K562 (cell line): ENCODE data around the gene GPR15. TPM values are rescaled to one million over a fixed set of nuclear protein-coding genes. Genes with fewer than 3 reads are reported as not detected.
A peak's percentile ranks its signal among the peaks of the same experiment; 100 is the strongest.

Experiments used
- DACH1 ChIP-seq: fragments of 450-650 bp; IDR thresholded peaks from 2 replicates; pipeline ENCODE4 v1.6.1; 2018; ENCODE audit not compliant: partially characterized antibody
- DNMT1 ChIP-seq: fragments of 450-650 bp; IDR thresholded peaks from 2 replicates; pipeline ENCODE4 v1.6.1; 2016; ENCODE audit warnings: antibody characterized with exemption, mild to moderate bottlenecking
- SMARCA4 ChIP-seq: fragments of 450-650 bp; IDR thresholded peaks from 2 replicates; pipeline ENCODE4 v1.6.1; 2016
- TEAD4 ChIP-seq, 2 experiments: sonication (generic) in 1 of 2; formaldehyde crosslinking in 1 of 2; IDR thresholded peaks; 2 replicates each; pipeline versions ENCODE4 v1.6.1 to v1.8.0; 2012 to 2022; ENCODE audit warnings: borderline replicate concordance in 1 of 2, inconsistent platforms in 1 of 2, low read length in 1 of 2, mild to moderate bottlenecking in 1 of 2, missing genetic modification reagents in 1 of 2
- ZNF212 ChIP-seq: fragments of 450-650 bp; formaldehyde crosslinking; IDR thresholded peaks from 2 replicates; pipeline ENCODE4 v1.4.0; 2020; ENCODE audit warnings: mild to moderate bottlenecking
- ZNF408 ChIP-seq: fragments of 250-450 bp; sonication (Bioruptor Pico); IDR thresholded peaks from 2 replicates; pipeline ENCODE4 v1.4.0; 2020; ENCODE audit warnings: low read depth, mild to moderate bottlenecking, moderate library complexity
- polyA plus RNA-seq, 8 experiments: library from polyadenylated mRNA; depleted of rRNA in 4 of 8; stranded (reverse) in 5 of 8; unstranded in 3 of 8; fragments of >200 nt; fragmentation: Nextera tagmentation in 2 of 8; fragmentation: Illumina TruSeq in 1 of 8; extraction: Ambion mirVana in 2 of 8; extraction: Trizol in 1 of 8; gene quantifications; 2 replicates each; pipeline versions ENCODE4 v1.2.1 to v1.2.3, GENCODE V29; 2011 to 2014; ENCODE audit warnings: inconsistent platforms in 1 of 8, missing spikeins in 1 of 8
- total RNA-seq, 7 experiments: library from RNA; depleted of rRNA in 6 of 7; stranded (reverse); fragments of >200 nt in 6 of 7; fragmentation: Illumina TruSeq in 2 of 7; extraction: Trizol in 2 of 7; gene quantifications; 2 replicates each; pipeline versions ENCODE4 v1.2.1 to v1.2.3, GENCODE V29; 2011 to 2021; ENCODE audit warnings: low replicate concordance in 1 of 7
- TF ChIP-seq, protein P1 (sequence below): IDR thresholded peaks from 2 replicates; pipeline ENCODE4 v1.6.1; 2012; ENCODE audit warnings: low read depth, low read length, improper control_type of control experiment, borderline replicate concordance
- TF ChIP-seq, protein P2 (sequence below), 2 experiments: fragments of 450-650 bp; IDR thresholded peaks; 2 replicates each; pipeline ENCODE4 v1.6.1; 2016
- TF ChIP-seq, protein P3 (sequence below): sonication (generic); formaldehyde crosslinking; IDR thresholded peaks from 2 replicates; pipeline ENCODE4 v1.8.1; 2023; ENCODE audit warnings: mild to moderate bottlenecking, missing genetic modification reagents
- TF ChIP-seq, protein P4 (sequence below): sonication (generic); formaldehyde crosslinking; IDR thresholded peaks from 2 replicates; pipeline ENCODE4 v1.8.0; 2022; ENCODE audit warnings: missing genetic modification reagents, mild to moderate bottlenecking, borderline replicate concordance

GPR15 gene
- total and polyA plus RNA-seq, 9 of the 15 experiments (the other 6 are each of a cell fraction or from before 2014, with no cell fraction given) = 0.13 TPM; not detected in 8

DNA sequence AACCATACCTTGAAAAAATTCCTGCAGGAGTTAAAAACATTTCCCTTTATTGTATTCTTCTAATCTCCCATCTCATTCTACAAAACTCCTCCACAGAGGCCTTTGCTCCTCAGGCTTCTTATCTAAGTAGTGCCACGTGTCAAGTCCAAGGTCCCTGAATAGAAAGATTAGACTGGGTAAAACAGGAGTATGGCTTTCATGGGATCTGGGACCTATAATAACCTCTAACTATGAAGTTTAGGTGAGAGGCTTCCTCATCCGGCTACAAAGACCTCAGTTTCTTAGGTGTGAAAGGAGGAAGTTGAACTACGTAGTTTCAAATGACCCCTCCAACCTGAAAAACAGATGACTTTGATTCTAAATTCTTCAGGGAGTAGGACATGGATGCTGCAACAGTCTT, 20.0 kb downstream of the GPR15 start (continued):
- TF ChIP-seq, protein P1, sequence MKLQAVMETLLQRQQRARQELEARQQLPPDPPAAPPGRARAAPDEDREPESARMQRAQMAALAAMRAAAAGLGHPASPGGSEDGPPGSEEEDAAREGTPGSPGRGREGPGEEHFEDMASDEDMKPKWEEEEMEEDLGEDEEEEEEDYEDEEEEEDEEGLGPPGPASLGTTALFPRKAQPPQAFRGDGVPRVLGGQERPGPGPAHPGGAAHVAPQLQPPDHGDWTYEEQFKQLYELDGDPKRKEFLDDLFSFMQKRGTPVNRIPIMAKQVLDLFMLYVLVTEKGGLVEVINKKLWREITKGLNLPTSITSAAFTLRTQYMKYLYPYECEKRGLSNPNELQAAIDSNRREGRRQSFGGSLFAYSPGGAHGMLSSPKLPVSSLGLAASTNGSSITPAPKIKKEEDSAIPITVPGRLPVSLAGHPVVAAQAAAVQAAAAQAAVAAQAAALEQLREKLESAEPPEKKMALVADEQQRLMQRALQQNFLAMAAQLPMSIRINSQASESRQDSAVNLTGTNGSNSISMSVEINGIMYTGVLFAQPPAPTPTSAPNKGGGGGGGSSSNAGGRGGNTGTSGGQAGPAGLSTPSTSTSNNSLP = 0 out of 2 replicates have a peak, but pooled peaks have one; percentile 34
- TF ChIP-seq ZNF408 (CRISPR knock-in tag) (no peak), TEAD4 (IDR thresholded peaks at IDR 0.05; ENCODE audit: low read length) (peak; percentile 88), TEAD4 (CRISPR knock-in tag; IDR thresholded peaks at IDR 0.05; ENCODE audit: borderline replicate concordance) (no peak), SMARCA4 (peak; percentile 77), DACH1 (no peak), DNMT1 (no peak), ZNF212 (CRISPR knock-in tag) (no peak)
- TF ChIP-seq, protein P2, sequence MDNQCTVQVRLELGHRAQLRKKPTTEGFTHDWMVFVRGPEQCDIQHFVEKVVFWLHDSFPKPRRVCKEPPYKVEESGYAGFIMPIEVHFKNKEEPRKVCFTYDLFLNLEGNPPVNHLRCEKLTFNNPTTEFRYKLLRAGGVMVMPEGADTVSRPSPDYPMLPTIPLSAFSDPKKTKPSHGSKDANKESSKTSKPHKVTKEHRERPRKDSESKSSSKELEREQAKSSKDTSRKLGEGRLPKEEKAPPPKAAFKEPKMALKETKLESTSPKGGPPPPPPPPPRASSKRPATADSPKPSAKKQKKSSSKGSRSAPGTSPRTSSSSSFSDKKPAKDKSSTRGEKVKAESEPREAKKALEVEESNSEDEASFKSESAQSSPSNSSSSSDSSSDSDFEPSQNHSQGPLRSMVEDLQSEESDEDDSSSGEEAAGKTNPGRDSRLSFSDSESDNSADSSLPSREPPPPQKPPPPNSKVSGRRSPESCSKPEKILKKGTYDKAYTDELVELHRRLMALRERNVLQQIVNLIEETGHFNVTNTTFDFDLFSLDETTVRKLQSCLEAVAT (IDR thresholded peaks at IDR 0.05) = no peak
- TF ChIP-seq, protein P3, sequence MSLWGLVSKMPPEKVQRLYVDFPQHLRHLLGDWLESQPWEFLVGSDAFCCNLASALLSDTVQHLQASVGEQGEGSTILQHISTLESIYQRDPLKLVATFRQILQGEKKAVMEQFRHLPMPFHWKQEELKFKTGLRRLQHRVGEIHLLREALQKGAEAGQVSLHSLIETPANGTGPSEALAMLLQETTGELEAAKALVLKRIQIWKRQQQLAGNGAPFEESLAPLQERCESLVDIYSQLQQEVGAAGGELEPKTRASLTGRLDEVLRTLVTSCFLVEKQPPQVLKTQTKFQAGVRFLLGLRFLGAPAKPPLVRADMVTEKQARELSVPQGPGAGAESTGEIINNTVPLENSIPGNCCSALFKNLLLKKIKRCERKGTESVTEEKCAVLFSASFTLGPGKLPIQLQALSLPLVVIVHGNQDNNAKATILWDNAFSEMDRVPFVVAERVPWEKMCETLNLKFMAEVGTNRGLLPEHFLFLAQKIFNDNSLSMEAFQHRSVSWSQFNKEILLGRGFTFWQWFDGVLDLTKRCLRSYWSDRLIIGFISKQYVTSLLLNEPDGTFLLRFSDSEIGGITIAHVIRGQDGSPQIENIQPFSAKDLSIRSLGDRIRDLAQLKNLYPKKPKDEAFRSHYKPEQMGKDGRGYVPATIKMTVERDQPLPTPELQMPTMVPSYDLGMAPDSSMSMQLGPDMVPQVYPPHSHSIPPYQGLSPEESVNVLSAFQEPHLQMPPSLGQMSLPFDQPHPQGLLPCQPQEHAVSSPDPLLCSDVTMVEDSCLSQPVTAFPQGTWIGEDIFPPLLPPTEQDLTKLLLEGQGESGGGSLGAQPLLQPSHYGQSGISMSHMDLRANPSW (CRISPR knock-in tag) = no peak
- TF ChIP-seq, protein P4, sequence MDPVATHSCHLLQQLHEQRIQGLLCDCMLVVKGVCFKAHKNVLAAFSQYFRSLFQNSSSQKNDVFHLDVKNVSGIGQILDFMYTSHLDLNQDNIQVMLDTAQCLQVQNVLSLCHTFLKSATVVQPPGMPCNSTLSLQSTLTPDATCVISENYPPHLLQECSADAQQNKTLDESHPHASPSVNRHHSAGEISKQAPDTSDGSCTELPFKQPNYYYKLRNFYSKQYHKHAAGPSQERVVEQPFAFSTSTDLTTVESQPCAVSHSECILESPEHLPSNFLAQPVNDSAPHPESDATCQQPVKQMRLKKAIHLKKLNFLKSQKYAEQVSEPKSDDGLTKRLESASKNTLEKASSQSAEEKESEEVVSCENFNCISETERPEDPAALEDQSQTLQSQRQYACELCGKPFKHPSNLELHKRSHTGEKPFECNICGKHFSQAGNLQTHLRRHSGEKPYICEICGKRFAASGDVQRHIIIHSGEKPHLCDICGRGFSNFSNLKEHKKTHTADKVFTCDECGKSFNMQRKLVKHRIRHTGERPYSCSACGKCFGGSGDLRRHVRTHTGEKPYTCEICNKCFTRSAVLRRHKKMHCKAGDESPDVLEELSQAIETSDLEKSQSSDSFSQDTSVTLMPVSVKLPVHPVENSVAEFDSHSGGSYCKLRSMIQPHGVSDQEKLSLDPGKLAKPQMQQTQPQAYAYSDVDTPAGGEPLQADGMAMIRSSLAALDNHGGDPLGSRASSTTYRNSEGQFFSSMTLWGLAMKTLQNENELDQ (CRISPR knock-in tag) = no peak
